DLD1 (cell line): ENCODE data around the gene SLC66A3.

ENCODE experiments used
- in situ Hi-C: cut with HindIII; loops from 2 replicates; pipeline ENCODE4 v1.10.0; 2017; ENCODE audit warnings: low sequenced_read_pairs

The SLC66A3 gene

GRCh38 chr2:11155381-11156035 is at the start of gene SLC66A3:
TSS of gene SLC66A3 (plus strand) at chr2:11155467. CDS start at chr2:11155547, 80 bp downstream.
- in situ Hi-C loops = no loop called here

GRCh38 chr2:11109002-11109401 is 46.3 kb upstream of the SLC66A3 start:
- in situ Hi-C loops = no loop called here

- in situ Hi-C loops = no loop called here
These were observed 42.3 kb upstream of the SLC66A3 start for GRCh38 chr2:11112870-11113428.

- in situ Hi-C loops = no loop called here
These were observed 37.5 kb upstream of the SLC66A3 start for GRCh38 chr2:11117776-11118175.

GRCh38 chr2:11118761-11119160 is 36.5 kb upstream of the SLC66A3 start:
- in situ Hi-C loops = no loop called here

GRCh38 chr2:11121099-11121822 is 34.0 kb upstream of the SLC66A3 start:
- in situ Hi-C loops = no loop called here

- in situ Hi-C loops = no loop called here
These were observed 33.5 kb upstream of the SLC66A3 start for GRCh38 chr2:11121823-11122155.

- in situ Hi-C loops = no loop called here
These were observed 32.9 kb upstream of the SLC66A3 start for GRCh38 chr2:11122380-11122779.

GRCh38 chr2:11123001-11123809 is 32.1 kb upstream of the SLC66A3 start:
- in situ Hi-C loops = no loop called here

GRCh38 chr2:11123856-11124759 is 31.2 kb upstream of the SLC66A3 start:
- in situ Hi-C loops = no loop called here

- in situ Hi-C loops = no loop called here
These were observed 30.6 kb upstream of the SLC66A3 start for GRCh38 chr2:11124760-11125068.

- in situ Hi-C loops = no loop called here
These were observed 27.5 kb upstream of the SLC66A3 start for GRCh38 chr2:11127761-11128160.

GRCh38 chr2:11128243-11128951 is 26.9 kb upstream of the SLC66A3 start:
- in situ Hi-C loops = no loop called here

- in situ Hi-C loops = loop anchor here (5.0 kb wide), 1 partner anchor 308 kb away; no protein-coding TSS in a partner anchor
These were observed 25.4 kb upstream of the SLC66A3 start for GRCh38 chr2:11129598-11130449.

GRCh38 chr2:11131166-11131920 is 23.9 kb upstream of the SLC66A3 start:
- in situ Hi-C loops = loop anchor here (5.0 kb wide), 1 partner anchor 309 kb away; no protein-coding TSS in a partner anchor

- in situ Hi-C loops = loop anchor here (5.0 kb wide), 1 partner anchor 310 kb away; no protein-coding TSS in a partner anchor
These were observed 23.1 kb upstream of the SLC66A3 start for GRCh38 chr2:11132036-11132671.

- in situ Hi-C loops = loop anchor here (5.0 kb wide), 1 partner anchor 311 kb away; no protein-coding TSS in a partner anchor
These were observed 21.9 kb upstream of the SLC66A3 start for GRCh38 chr2:11133238-11133935.
